Adrenal gland (tissue), 5 donors: ENCODE data around the gene TTC33.

Experiments
- POLR2A ChIP-seq, 2 donors: fragments of 450-650 bp; IDR thresholded peaks; one replicate each; pipeline ENCODE4 v1.6.1; 2017; ENCODE audit warnings: antibody characterized with exemption in 2 of 2, mild to moderate bottlenecking in 2 of 2, moderate library complexity in 1 of 2
- TF ChIP-seq, protein P1 (sequence below), 6 experiments: fragments of 450-650 bp in 4 of 6; fragments of 200-600 bp in 2 of 6; sonication (generic) in 1 of 6; IDR thresholded peaks; 1 replicate in 5 of 6; 2 replicates in 1 of 6; pipeline versions ENCODE4 v1.5.1 to v1.8.0; 2016 to 2021; ENCODE audit warnings: antibody characterized with exemption in 6 of 6, mild to moderate bottlenecking in 2 of 6, moderate library complexity in 1 of 6
- donor health status: DM: no; HTN: no; CAD: no.

GRCh38 chr5:40780858-40781257 is 25.1 kb upstream of the TTC33 start:
- TF ChIP-seq POLR2A (IDR thresholded peaks at IDR 0.05), result no peak
- TF ChIP-seq, protein P1, sequence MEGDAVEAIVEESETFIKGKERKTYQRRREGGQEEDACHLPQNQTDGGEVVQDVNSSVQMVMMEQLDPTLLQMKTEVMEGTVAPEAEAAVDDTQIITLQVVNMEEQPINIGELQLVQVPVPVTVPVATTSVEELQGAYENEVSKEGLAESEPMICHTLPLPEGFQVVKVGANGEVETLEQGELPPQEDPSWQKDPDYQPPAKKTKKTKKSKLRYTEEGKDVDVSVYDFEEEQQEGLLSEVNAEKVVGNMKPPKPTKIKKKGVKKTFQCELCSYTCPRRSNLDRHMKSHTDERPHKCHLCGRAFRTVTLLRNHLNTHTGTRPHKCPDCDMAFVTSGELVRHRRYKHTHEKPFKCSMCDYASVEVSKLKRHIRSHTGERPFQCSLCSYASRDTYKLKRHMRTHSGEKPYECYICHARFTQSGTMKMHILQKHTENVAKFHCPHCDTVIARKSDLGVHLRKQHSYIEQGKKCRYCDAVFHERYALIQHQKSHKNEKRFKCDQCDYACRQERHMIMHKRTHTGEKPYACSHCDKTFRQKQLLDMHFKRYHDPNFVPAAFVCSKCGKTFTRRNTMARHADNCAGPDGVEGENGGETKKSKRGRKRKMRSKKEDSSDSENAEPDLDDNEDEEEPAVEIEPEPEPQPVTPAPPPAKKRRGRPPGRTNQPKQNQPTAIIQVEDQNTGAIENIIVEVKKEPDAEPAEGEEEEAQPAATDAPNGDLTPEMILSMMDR (IDR thresholded peaks at IDR 0.05), result no peak
